Ovary (tissue), 9 donors: Measurements from ENCODE around the gene GAS1. TPM values are rescaled to one million over a fixed set of nuclear protein-coding genes. Genes with fewer than 3 reads are reported as not detected.

Experiments
- DNase-seq, 5 donors: peaks; one replicate each; pipeline ENCODE4 v3.0.0-alpha.2; 2019 to 2020
- H3K27ac ChIP-seq, 2 donors: fragments of 200-600 bp; one replicate each; pipeline versions ENCODE4 v1.5.1 to v1.8.0; 2019 to 2022
- H3K27me3 ChIP-seq: fragments of 200-600 bp; one replicate; pipeline ENCODE4 v1.8.0; 2022
- H3K36me3 ChIP-seq: fragments of 200-600 bp; sonication (generic); one replicate; pipeline ENCODE4 v1.5.1; 2019
- H3K4me1 ChIP-seq: one replicate; pipeline ENCODE4 v1.8.1; 2013; ENCODE audit warnings: mild to moderate bottlenecking, moderate library complexity; ENCODE audit not compliant: insufficient read depth
- H3K4me3 ChIP-seq: fragments of 200-600 bp; sonication (generic); one replicate; pipeline ENCODE4 v1.5.1; 2017
- H3K9me3 ChIP-seq, 2 donors: fragments of 200-600 bp in 1 of 2; sonication (generic) in 1 of 2; one replicate each; pipeline versions ENCODE4 v1.5.1 to v1.8.1; 2013 to 2019; ENCODE audit warnings: mild to moderate bottlenecking in 1 of 2, moderate library complexity in 1 of 2
- CTCF ChIP-seq, 3 donors: fragments of 450-650 bp in 2 of 3; fragments of 200-600 bp in 1 of 3; IDR thresholded peaks; one replicate each; pipeline versions ENCODE4 v1.5.1 to v1.8.0; 2016 to 2022; ENCODE audit warnings: antibody characterized with exemption in 3 of 3, mild to moderate bottlenecking in 1 of 3
- EP300 ChIP-seq: sonication (generic); formaldehyde crosslinking; IDR thresholded peaks from one replicate; pipeline ENCODE4 v1.6.1; 2017; ENCODE audit warnings: antibody characterized with exemption
- POLR2A ChIP-seq: fragments of 450-650 bp; IDR thresholded peaks from one replicate; pipeline ENCODE4 v1.6.1; 2017; ENCODE audit warnings: antibody characterized with exemption, mild to moderate bottlenecking, moderate library complexity
- WGBS, 3 donors: extraction: QIAGEN DNeasy Blood & Tissue Kit in 1 of 3; methylation state at CpG; one replicate each; pipeline versions ENCODE4 v1.1.5 to v1.1.7; 2013 to 2017; 5-methylcytosine and 5-hydroxymethylcytosine counted together
- intact Hi-C, 4 donors: fragments of 100-400 bp; cut with DNase I; formaldehyde crosslinking; loops; one replicate each; pipeline versions ENCODE4 v1.11.0 to v1.15.1; 2022 to 2023
- polyA plus RNA-seq, 2 donors: library from polyadenylated mRNA; stranded (reverse); fragments of 200-250 nt in 1 of 2; fragments of 350-450 nt in 1 of 2; fragmentation: Illumina TruSeq in 1 of 2; extraction: RNeasy Lipid Tissue Mini Kit (QIAGEN cat#74804) in 1 of 2; gene quantifications; one replicate each; pipeline ENCODE4 v1.2.3, GENCODE V29; 2013 to 2014
- total RNA-seq, 7 donors: library from RNA; depleted of rRNA in 2 of 7; stranded (reverse); fragments of >200 nt in 2 of 7; fragmentation: NEBNext Ultra II Directional in 3 of 7; extraction: Animal tissue kit (Norgen Biotek cat#: 25700) in 3 of 7; gene quantifications; one replicate each; pipeline versions ENCODE4 v1.1.0 to v1.2.4, GENCODE V29; 2016 to 2023
- donor health status: DM: no; HTN: no; CAD: no; lungs with moderate emphysema.
- donor health status: DM: no; HTN: no; CAD: no.
- donor health status: Bipolar disorder and iron deficiency.
- donor health status: DM: yes; HTN: yes; CAD: no.
- donor health status: DM: no; HTN: no; CAD: no.
- donor health status: DM: yes; HTN: yes; CAD: no.

GAS1 gene
- total and polyA plus RNA-seq, 9 donors = 30.9 to 251 (median 79.6) TPM

DNA sequence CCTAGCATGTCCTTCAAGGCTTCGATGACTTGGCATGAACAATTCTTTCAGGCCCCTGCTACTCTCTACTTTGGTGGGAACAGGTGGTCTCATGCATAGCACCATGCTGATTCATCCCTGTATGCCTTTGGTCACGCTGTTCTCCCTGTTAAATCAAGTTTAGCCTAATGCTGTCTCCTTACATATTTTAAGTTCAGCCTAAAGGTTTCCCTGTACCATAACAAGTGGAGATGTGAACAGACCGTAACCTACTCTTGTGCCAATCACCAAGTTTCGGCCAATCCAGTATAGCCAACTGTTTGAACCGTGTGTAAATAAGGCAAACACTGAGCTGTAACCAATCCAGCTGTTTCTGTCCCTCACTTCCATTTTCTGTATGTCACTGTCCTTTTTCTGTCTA is 8.0 kb downstream of the GAS1 start:
- Histone ChIP-seq H3K27me3 (no peaks in the 10 kb centered on the region), H3K36me3 (no peaks in the 10 kb centered on the region), H3K4me3 (no peak overlapping the region), H3K4me1 (no peaks in the 10 kb centered on the region), H3K27ac (no peak overlapping the region), H3K9me3 (no peaks in the 10 kb centered on the region)
- intact Hi-C loops = no loop called here
- TF ChIP-seq CTCF (IDR thresholded peaks at IDR 0.05) = no peak
- TF ChIP-seq EP300 = no peak
- no peak for TF ChIP-seq POLR2A
- WGBS, 3 donors = 95 to 99% (median 96%) methylated on average over 5 of the region's 5 CpGs
- DNase-seq = no peak

DNA sequence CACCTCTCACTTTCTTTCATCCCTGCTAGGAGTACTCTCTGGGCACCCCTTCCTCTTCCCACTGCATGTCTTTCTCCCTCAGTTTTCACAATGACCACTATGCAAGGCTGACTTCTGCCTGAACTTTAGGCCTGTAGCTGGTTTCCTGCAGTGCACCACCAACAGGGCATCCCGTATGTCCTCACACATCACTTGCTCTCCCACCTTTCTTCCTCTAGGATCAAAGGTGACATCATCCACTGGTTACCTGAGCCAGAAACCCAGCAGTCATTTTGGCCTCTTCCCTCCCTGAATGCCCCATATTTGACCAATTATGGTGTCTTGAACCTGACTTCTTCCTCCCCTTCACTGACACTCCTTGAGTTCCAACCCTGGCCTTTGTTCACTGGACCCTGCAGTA is 8.5 kb downstream of the GAS1 start:
- no peaks in the 10 kb centered on the region for H3K27me3 ChIP-seq
- intact Hi-C loops = no loop called here
- no peak for DNase-seq
- H3K4me1 ChIP-seq = no peaks in the 10 kb centered on the region
- H3K27ac ChIP-seq = no peak overlapping the region
- no peaks in the 10 kb centered on the region for H3K36me3 ChIP-seq
- H3K4me3 ChIP-seq = no peak overlapping the region
- no peaks in the 10 kb centered on the region for H3K9me3 ChIP-seq
- no peak for TF ChIP-seq POLR2A
- no peak for TF ChIP-seq CTCF (IDR thresholded peaks at IDR 0.05)
- TF ChIP-seq EP300 = no peak
- WGBS, 3 donors = 43 to 100% (median 87%) methylated on average over 1 of the region's 1 CpG

GRCh38 chr9:86926145-86926544 is 21.2 kb downstream of the GAS1 start:
- Histone ChIP-seq H3K27me3 (no peaks in the 10 kb centered on the region), H3K27ac (no peak overlapping the region), H3K4me3 (no peak overlapping the region), H3K4me1 (no peaks in the 10 kb centered on the region), H3K9me3 (no peaks in the 10 kb centered on the region), H3K36me3 (no peaks in the 10 kb centered on the region)
- intact Hi-C loops = no loop called here
- DNase-seq = no peak
- TF ChIP-seq CTCF (IDR thresholded peaks at IDR 0.05) (no peak), POLR2A (no peak)
- WGBS, 3 donors = 69 to 78% (median 76%) methylated on average over 3 of the region's 3 CpGs

DNA sequence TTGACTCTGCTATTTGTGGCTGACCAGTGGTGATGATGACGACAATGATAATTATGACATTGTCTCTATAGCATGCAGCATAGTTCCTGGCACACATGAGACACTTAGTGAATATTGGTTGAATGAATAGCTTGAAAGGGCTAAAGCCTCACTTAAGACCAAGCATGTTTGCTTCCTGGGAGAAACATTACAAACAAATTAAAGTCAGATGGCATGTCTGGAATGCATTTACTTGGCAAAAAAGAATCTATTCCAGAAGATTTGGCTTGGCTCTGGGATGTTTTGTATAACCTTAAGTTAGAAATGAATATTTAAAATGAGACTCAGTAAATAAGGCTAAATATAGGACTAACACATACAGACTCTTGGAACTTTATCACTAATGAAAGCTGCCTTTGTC is 21.6 kb downstream of the GAS1 start:
- no peak overlapping the region for H3K27ac ChIP-seq
- intact Hi-C loops = no loop called here
- no peak overlapping the region for H3K4me3 ChIP-seq
- TF ChIP-seq POLR2A (no peak), CTCF (IDR thresholded peaks at IDR 0.05) (no peak), EP300 (no peak)
- no peaks in the 10 kb centered on the region for H3K27me3 ChIP-seq
- no peaks in the 10 kb centered on the region for H3K9me3 ChIP-seq
- no peaks in the 10 kb centered on the region for H3K36me3 ChIP-seq
- H3K4me1 ChIP-seq = no peaks in the 10 kb centered on the region
- no peak for DNase-seq
- 74 to 85% (median 80%) methylated on average over 1 of the region's 1 CpG for WGBS, 3 donors

DNA sequence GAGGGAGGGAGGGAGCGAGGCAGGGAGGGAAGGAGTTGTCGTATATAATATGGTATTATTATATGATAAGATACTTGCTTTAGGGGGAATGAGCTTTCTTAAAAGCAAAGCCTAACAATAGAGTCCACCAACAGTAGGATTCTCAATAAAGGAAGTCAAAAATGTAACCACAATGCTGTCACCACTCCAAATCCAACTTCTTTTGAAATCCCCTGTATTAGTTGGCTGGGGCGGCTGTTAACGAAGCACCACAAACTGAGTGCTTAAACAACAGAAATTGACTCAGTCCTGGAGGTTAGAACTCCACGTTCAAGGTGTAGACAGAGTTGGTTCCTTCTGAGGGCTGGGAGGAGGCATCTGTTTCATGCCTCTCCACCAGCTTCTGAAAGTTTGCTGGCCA is 23.1 kb downstream of the GAS1 start:
- H3K27ac ChIP-seq = no peak overlapping the region
- no peaks in the 10 kb centered on the region for H3K4me1 ChIP-seq
- no peaks in the 10 kb centered on the region for H3K36me3 ChIP-seq
- no peaks in the 10 kb centered on the region for H3K27me3 ChIP-seq
- intact Hi-C loops = no loop called here
- 84 to 87% (median 86%) methylated on average over 5 of the region's 5 CpGs for WGBS, 3 donors
- no peaks in the 10 kb centered on the region for H3K9me3 ChIP-seq
- no peak overlapping the region for H3K4me3 ChIP-seq
- no peak for DNase-seq
- no peak for TF ChIP-seq EP300
- no peak for TF ChIP-seq POLR2A
- no peak for TF ChIP-seq CTCF (IDR thresholded peaks at IDR 0.05)
